Hematopoietic multipotent progenitor cell treated with erythropoietin and hydrocortisone succinate and interleukin-3 and kit ligand, for 4 days (in vitro differentiated cells): ENCODE data around the gene IFI35.
"Not testable (repeated sequence)": the region's sequence is repeated elsewhere in the genome, so short reads cannot be mapped to it uniquely, and the experiment has no call there.

Experiments used
- DNase-seq: peaks from one replicate; pipeline ENCODE4 v3.0.0-alpha.2; 2015

IFI35 gene

DNA sequence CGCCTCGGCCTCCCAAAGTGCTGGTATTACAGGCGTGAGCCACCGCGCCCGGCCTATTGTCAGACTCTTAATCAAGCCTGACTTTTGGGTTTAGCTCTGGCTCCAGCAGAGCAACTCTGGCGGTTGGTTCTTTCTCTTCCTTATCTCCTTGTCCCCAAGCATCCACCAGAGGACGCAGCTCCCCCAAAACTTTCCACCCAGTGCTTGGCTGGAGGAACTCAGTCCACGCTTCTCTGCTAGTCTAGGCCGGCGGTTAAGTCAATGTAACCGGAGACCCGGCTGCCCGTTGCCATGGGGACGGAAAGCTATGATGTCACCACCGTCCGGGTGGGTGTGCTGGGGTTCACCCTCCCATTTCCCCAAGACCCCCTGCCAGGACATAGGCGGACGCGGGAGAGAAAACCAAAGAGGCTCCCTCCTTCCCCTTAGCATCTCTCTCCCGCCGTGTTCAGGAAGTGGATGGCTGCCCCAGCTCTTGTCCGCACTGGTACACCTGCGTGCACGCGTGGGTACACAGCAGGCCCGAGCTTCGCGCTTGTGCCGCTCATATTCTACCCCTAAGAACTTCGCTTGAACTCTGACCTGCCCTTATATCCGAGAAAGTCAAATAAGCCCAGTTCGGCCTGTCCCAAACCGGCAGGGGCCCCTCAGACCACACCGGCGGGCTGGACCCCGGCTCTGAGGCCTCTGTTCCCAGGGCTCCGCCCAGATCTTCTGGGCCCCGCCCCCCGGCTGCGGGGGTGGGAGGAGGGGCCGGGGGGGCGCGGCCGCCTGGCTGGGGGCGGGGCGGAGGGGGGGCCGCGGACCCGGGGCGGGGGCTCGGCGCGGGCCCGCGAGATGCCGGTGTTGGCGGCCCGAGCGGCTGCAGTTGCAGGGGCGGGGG, 18.1 kb downstream of the IFI35 start, which contains the start of gene RND2:
RND2 (plus strand) TSS at position 825 of the 883 bp plus-strand sequence. CDS start 117 bp downstream, outside the sequence.
- DNase-seq = peak; percentile 98

DNA sequence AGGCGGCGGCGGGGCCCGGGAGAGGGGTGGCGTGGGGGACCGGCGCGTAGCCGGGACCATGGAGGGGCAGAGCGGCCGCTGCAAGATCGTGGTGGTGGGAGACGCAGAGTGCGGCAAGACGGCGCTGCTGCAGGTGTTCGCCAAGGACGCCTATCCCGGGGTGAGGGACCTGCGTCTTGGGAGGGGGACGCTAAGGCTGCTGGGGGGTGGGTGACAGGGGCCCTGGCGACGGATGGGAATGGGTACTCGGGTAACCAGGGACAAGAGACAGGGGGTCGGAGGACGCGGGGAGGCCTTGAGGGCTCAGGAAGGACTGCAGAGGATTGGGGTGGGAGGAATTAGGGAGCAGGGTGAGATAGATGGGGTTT, 18.7 kb downstream of the IFI35 start:
- DNase-seq = no peak

DNA sequence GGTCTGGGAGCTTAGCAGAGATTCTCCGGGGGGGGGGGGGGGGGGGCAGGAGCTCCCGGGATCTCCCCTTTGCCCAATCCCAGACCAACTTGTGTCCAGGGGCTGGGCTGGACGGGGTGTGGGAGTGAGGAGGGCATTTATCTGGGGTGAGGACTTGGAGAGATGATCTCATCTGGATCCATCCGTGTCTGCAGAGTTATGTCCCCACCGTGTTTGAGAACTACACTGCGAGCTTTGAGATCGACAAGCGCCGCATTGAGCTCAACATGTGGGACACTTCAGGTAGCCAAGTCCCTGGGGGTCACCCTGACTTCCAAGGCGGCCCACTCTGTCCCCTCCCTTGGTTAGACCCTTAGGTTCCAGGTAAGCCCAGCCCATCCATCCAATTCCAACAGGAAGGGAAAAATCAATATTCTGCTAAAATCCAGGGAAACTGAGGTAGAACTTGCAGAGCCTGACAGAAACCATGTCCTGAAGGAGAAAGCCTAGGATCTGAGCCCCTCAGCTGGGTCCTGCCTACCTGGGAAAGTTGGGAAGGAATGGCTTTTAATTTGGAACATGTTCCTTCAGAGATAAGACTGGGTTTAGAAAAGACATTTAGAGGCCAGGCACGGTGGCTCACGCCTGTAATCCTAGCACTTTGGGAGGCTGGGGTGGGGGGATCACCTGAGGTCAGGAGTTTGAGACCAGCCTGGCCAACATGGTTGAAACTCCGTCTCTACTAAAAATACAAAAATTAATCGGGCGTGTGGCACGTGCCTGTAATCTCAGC, 19.4 kb downstream of the IFI35 start:
- DNase-seq = no peak

DNA sequence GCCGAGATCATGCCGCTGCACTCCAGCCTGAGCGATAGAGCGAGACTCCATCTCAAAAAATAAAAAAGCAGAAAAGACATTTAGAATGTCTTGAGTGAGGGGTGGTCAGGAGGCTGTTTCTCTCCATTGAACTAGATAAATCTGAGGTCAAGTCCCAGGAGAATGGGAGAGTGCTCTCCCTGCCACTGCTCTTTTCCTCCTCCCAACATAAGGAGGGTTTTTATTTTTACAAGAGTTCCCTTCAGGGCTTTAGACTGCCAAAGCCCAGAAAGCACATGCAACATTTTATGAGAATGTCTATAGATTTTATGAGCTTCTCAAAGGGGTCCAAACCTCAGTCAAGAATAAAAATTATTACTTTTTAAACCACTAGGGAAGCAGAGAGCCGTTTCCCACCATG, 20.0 kb downstream of the IFI35 start:
- no peak for DNase-seq

DNA sequence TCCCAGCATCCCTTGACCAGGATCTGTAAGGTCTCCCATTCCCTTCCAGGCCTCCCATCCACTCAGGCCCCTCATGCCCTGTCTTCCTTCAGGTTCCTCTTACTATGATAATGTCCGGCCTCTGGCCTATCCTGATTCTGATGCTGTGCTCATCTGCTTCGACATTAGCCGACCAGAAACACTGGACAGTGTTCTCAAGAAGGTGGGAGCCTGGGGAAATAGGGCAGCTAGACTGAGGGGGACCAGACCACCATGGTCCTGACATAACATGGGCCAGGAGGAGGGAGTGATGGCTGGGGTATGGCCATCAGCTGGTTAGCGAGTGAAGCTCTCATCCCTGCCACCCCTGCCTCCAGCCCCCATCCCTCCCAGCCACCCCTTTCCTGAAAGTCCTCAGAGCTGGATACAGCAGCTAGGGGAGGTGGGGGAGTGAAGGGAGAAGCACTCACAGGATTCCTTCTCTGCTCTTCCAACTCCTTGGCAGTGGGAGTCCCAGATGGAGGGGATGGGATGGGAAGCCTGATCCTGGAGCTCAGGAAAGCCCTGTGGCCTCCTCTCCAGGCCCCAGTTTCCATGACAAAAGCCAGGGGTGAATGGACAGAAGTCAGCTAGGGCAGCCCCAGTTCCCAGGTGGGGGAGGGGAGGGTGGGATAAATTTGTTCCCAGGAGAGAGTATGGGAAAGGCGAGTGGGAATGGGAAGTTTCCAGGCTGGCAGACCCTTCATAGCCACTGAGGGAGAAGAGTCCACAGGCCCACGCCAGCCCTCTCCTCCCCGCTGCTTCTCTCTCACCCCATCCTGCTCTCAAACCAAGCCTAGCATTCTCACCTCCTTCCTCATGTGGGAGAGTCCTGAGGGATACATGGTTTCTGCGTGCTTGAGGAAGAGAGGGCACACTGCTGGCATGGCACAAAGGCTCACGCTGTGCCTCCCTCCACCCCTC, 20.8 kb downstream of the IFI35 start:
- no peak for DNase-seq

DNA sequence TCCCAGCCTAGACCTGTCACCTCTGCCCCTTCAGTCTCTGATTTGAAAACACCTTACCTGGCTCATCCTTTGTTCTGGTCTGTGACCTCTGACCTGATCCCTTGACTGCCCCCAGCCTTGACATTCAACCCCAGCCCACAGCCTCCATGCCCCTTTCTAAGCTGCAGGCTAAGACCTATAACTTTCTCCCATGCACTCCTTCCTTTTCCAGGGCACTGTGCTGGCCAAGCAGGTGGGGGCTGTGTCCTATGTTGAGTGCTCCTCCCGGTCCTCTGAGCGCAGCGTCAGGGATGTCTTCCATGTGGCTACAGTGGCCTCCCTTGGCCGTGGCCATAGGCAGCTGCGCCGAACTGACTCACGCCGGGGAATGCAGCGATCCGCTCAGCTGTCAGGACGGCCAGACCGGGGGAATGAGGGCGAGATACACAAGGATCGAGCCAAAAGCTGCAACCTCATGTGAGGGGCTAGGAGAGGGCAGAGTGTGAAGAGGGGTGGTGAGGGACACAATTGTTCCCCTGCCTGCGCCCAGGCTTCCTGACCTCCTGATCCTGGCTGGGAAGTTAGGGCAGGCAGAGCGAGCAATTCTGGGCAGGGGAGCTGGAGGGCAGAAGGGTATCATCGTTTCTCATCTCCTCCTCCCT, 21.8 kb downstream of the IFI35 start:
- no peak for DNase-seq

DNA sequence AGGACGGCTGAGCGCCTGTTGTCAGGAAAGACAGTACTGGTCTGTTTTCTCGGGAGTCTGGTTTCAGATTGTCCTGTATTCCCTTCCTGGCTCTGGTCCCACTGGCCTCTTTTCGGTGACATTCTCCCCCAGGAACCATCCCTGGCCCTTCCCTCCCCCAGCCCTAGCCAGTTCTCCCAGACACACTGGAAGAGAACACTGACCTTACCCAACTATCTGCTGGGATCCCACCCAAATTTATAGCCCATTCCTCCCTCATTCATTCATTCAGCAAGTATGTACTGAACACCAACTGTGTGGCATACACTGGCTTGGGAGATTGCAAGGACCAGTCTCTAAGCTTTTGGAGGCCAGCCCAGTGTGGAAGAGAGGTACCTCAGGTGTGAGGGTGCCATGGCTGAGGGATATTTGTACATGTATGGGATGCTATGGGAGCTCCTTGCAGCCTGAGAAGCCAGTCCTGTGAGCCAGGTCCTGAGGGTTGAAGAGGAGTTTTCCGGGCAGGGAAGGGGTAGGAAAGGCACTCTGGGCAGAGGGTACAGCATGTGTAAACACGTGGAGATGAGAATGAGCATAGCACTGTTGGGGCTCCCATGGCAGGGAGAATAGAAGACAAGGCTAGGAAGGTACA, 23.7 kb downstream of the IFI35 start:
- DNase-seq = no peak

DNA sequence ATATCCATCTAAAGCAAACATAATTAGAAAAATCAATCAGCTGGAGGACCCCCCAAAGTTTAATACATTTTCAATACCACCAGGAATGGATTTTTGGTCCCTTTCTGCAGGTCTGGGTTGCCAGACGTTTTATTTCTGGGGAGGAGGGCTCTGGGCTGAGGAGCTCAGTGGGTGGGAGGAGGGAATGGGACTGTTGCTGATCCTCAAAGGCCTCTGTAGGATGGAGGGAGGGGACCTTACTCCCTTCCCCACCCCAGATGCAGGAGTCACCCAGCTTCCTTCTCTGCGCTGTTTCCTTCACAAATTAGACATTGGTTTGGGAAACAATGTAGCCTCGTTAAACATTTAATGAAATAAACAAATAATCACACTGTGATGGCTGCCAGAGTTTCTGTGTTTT, 25.1 kb downstream of the IFI35 start:
- DNase-seq = no peak

DNA sequence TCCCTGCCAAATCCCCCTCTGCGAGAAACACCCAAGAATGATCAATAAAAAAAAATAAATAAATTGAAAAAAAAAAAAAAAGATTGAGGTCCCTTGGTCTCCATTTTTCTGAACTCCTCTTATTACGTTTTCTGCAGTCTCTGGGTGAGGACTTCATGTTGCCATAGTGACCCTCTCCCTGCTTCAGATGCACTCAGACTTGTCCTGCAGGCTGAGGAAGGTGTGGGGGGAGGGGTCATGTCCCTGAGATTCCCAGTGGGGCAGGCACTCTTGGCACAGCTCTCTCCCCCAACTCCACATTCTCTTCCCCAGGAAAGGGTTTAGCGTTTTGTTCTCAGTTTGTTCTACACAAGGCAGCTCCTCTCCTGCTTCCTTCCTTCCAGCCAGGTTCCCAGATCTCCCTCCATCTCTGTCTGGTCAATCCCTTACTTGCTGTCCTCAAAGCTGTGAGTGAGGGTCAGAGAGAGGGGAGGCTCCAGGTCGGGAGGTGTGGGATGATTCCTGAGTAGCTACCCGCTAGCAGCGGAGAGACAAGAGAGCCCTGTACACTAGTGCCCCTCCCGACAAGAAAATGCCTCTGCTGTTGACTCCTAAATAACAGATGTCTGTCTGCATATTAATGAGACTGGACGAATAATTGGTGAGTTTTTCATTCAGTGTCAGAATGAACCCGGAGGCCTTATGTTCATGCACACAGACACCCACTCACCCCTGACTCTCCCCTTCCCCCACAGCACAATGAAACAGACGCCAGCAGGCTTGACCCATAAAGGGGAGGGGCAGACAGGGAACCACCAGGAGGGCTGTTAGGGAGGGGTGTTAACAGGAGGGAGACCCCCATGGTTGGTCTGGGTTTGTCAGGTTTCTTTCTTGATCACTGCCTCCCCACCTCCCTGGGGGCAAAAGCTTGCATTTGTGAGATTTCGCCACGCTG, 27.6 kb downstream of the IFI35 start:
- no peak for DNase-seq

DNA sequence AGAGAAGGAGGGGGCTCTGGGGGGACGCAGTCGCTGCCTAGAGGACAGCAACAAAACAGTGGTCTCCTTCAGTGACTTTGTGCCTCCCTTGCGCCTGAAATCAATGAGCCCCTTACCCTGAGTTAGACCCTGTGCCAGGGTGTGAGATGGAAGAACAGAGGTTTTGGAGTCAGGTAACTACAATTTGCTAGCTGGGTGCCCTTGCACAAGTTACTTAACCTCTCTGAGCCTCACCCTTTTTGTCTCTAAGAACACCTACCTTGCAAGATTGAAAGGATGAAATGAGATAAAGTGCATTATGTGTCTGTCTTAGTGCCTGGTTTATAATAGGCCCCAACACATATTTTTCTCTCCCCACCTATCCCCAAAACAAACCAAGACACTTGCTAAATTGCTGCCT, 28.3 kb downstream of the IFI35 start:
- no peak for DNase-seq

DNA sequence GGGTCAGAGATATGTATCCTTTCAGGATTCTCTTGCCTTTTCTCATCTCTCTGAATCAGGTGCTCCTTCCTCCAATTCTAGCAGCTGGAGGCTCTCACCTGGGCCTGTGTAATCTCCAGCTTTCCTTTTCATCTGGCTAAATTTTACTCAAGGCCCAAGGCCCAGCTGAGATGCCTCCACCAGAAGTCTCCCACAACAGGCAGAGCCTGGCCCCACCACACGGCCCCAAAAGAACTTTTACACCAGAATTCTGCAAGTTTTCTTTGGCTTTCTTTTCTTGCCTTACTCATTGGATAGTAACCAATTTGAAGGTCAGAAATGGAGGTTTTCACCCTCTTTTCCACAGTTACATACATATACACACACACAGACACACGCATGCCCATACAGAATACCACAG, 33.1 kb downstream of the IFI35 start:
- no peak for DNase-seq

DNA sequence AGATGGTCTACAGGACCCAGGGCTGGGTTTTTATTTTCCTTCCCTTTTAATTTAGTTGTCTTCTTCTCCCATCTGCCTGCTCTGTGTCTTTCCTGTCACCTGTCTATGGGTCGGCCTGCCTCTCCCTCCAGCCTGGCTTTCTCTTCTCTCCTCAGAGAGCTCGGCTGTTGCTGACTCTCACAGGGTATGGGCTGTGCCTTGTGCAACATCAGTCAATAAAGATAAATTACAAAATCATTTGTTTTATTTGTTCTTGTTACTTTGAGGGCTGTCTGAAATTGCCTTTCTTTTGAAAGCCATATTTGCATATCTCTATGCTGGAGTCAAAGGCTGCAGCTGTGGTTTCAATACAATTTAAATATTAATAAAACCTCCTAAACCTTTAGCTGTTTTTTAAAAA, 34.1 kb downstream of the IFI35 start:
- no peak for DNase-seq

DNA sequence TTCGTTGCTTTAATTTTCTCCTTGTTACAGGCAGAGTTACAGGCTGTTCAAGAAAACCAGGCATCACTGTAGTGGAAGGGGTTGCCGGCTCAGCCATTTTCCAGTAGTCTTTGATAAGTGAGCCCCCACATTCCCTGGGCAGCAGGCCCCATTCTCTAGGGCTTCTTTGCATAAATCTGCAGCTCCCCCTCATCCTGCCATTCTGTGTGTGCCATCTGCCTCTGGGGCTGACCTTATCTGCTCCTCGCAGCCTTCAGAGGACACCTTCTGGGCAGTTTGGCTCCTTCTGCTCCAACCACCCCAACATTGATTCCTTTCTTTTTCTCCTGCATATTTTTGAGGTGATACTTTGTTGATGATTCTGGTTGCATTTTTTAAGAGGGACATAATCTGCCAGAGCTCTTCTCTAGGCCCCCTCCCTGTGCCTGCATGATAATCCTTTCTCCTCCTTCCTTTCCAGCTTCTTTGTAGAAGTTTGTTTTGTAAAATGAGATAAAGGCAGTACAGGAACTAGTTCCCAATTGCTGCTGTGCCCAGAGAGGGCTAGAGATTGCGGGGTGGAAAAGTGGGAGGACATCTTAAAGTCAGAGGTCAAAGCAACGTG, 35.5 kb downstream of the IFI35 start:
- DNase-seq = peak; percentile 73

DNA sequence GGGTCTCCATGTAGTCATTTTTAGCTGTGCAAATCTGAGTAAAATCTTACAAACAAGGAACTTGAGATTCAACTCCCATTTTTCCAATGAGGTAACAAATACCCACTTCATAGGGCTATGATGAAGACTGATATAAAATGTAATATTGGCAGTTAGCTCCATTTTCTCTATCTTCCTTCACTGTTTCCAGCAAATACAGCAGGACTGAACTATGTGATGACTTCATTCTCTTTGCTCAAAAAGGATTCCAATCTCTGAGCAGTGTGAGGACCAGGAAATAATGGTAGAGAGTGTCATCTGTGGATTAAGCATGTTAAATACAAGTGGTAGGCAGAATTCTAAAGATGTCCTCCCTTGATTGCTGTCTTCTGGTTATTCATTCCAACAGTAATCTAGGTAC, 36.7 kb downstream of the IFI35 start:
- no peak for DNase-seq

DNA sequence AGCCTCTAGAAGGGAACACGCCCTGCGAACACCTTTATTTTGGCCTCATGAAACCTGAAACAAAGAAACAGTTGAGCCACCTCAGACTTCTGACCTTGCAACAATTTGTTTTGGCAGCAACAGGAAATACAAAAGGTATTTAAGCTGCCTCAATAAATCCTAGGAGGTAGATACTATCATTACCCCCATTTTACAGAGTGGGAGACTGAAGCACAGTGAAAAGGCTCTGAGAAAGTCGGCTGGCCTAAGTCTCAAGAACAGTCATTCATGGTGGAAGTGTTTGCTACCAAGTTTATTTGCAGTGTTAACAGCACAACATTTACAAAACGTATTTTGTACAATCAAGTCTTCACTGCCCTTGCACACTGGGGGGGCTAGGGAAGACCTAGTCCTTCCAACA, 37.4 kb downstream of the IFI35 start:
- DNase-seq = no peak

DNA sequence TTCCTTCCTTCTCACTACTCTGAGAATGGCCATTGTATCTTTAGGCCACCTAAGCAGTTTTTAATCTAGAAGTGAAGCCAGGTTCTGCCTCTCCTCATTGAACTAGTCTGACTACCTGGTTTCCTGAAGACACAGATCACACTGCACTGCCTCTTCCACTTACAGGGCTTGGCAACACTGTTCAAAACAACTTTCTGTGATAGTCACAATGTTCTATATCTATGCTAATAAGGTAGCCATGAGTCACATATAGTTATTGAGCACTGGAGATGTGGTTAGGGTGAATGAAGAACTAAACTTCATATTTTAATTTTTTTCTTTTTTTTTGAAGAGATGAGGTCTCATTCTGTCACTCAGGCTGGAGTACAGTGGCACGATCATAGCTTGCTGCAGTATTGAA, 45.4 kb downstream of the IFI35 start:
- no peak for DNase-seq

DNA sequence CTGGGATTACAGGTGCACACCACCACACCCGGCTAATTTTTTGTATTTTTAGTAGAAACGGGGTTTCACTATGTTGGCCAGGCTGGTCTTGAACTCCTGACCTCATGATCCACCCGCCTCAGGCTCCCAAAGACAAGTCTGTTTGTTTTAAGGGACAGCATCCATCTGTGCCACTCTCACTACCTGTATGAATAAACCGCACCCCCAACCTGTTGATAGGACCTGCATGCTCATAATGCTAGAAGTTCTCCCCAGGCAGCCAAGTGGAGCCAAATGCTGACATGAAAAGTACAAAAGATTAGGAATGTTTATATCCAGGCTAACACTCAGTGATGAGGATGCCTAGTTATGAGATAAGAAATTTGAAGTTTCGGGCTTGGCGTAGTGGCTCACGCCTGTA, 46.4 kb downstream of the IFI35 start:
- DNase-seq = not testable (repeated sequence)

DNA sequence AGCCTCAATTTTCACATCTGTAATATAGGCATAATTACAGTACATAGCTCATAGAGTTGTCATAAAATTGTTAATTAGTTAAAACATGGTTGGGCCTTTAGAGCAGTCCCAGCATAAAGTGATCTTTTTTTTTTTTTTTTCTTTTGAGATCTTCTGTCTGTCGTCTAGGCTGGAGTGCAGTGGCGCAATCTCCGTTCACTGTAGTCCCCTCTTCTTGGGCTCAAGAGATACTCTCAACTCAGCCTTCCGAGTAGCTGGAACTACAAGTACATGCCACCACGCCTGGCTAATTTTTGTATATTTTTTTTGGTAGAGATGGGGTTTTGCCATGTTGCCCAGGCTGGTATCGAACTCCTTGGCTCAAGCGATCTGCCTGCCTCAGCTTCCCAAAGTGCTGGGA, 49.5 kb downstream of the IFI35 start:
- DNase-seq = no peak

DNA sequence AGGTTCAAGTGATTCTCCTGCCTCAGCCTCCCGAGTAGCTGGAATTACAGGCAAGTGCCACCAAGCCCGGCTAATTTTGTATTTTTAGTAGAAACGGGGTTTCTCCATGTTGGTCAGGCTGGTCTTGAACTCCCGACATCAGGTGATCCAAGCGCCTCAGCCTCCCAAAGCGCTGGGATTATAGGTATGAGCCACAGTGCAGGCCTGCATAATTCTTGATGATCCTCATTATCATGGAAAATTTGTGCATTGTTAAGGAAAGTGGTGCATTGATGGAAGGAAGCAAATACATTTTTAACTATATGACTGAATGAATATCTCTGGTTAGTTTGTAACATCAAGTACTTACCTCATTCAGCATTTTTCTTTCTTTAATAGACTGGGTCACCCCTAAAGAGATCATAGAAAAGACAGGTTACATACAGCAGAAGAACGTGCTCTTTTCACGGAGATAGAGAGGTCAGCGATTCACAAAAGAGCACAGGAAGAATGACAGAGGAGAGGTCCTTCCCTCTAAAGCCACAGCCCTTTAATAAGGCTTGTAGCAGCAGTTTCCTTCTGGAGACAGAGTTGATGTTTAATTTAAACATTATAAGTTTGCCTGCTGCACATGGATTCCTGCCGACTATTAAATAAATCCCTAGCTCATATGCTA, 56.5 kb downstream of the IFI35 start:
- no peak for DNase-seq
